K562 (cell line): ENCODE results near the gene CNIH3. TPM values are rescaled to one million over a fixed set of nuclear protein-coding genes. Genes with fewer than 3 reads are reported as not detected.

Experiments
- ATAC-seq: fragments of 200-7000 bp; cut with Tn5 transposase; 3 replicates; pipeline ENCODE4 v1.9.1; 2020; ENCODE audit warnings: moderate library complexity
- BruUV-seq: library from RNA; stranded (reverse); fragments of 400-500 nt; replicated peaks from 2 replicates; lab custom pipeline; 2021; lab: Mats Ljungman, UMichigan
- CTCF ChIA-PET: fragments of 300-600 bp; formaldehyde crosslinking; extraction: SDS; loops from one replicate; lab custom pipeline; 2021; ENCODE audit warnings: low intra/inter-chr PET ratio; lab: Yijun Ruan, JAX
- POLR2A ChIA-PET: fragments of 300-600, 350-650 bp; sonication (Branson Sonifier 250); formaldehyde crosslinking; extraction: SDS; loops from one replicate; lab custom pipeline; 2021; ENCODE audit warnings: antibody characterized with exemption, inconsistent platforms; lab: Yijun Ruan, JAX
- DNase-seq, 4 experiments: peaks; one replicate each; pipeline versions ENCODE4 v3.0.0 to v3.0.0-alpha.2; 2011 to 2018; ENCODE audit warnings: low spot score in 3 of 4, mixed read lengths in 3 of 4; ENCODE audit errors: extremely low read depth in 1 of 4
- FAIRE-seq: peaks from 2 replicates; lab custom pipeline; 2011; peaks lifted over from hg19 to GRCh38; lab: Jason Lieb, UNC
- H2AFZ ChIP-seq: 2 replicates; pipeline ENCODE4 v1.6.0; 2011; ENCODE audit warnings: low read depth, low read length, control low read depth, inconsistent platforms
- H3K27ac ChIP-seq: fragments of 200-600 bp; 3 replicates; pipeline ENCODE4 v1.8.0; 2011; ENCODE audit warnings: low read depth, mild to moderate bottlenecking, control low read depth, inconsistent platforms, low read length, moderate library complexity, mixed read lengths; ENCODE audit errors: extremely low read depth
- H3K27me3 ChIP-seq, 2 experiments: fragments of 300-600 bp in 1 of 2; 2 replicates in 1 of 2; 3 replicates in 1 of 2; pipeline versions ENCODE4 v1.6.0 to v1.8.0; 2011; ENCODE audit warnings: inconsistent platforms in 2 of 2, low read length in 2 of 2, mild to moderate bottlenecking in 1 of 2, mixed read lengths in 1 of 2, moderate library complexity in 1 of 2; ENCODE audit not compliant: control insufficient read depth in 2 of 2, insufficient read depth in 2 of 2
- H3K36me3 ChIP-seq: fragments of 300-600 bp; 3 replicates; pipeline ENCODE4 v1.8.0; 2011; ENCODE audit warnings: mild to moderate bottlenecking, low read length, inconsistent platforms; ENCODE audit not compliant: control insufficient read depth, insufficient read depth
- H3K4me1 ChIP-seq, 2 experiments: fragments of 200-600 bp in 1 of 2; replicated peaks in 1 of 2; 2 replicates in 1 of 2; 3 replicates in 1 of 2; pipeline versions ENCODE4 v1.5.1 to v1.8.0; 2011; ENCODE audit warnings: inconsistent platforms in 2 of 2, low read length in 2 of 2, mild to moderate bottlenecking in 1 of 2, mixed read lengths in 1 of 2, moderate library complexity in 1 of 2; ENCODE audit not compliant: control insufficient read depth in 2 of 2, insufficient read depth in 2 of 2
- H3K4me2 ChIP-seq: 2 replicates; pipeline ENCODE4 v1.6.1; 2011; ENCODE audit warnings: low read length, control low read depth, inconsistent platforms, mixed read lengths; ENCODE audit not compliant: insufficient read depth
- H3K4me3 ChIP-seq: fragments of 200-600 bp; sonication (generic), shearing (Covaris generic); 2 replicates; pipeline ENCODE4 v1.5.1; 2016; ENCODE audit warnings: control low read depth, inconsistent platforms
- H3K79me2 ChIP-seq: fragments of 200-600 bp; 3 replicates; pipeline ENCODE4 v1.8.0; 2011; ENCODE audit warnings: low read length, inconsistent platforms; ENCODE audit not compliant: control insufficient read depth, insufficient read depth
- H3K9ac ChIP-seq, 2 experiments: 2 replicates each; pipeline versions ENCODE4 v1.6.0 to v1.6.1; 2011; ENCODE audit warnings: low read depth in 2 of 2, low read length in 2 of 2, control low read depth in 1 of 2, inconsistent platforms in 1 of 2, mild to moderate bottlenecking in 1 of 2, mixed read lengths in 1 of 2; ENCODE audit not compliant: insufficient read depth in 1 of 2
- H3K9me1 ChIP-seq: one replicate; pipeline ENCODE4 v1.6.0; 2011; ENCODE audit warnings: inconsistent platforms, mild to moderate bottlenecking, low read length, moderate library complexity; ENCODE audit not compliant: control insufficient read depth, insufficient read depth
- H3K9me3 ChIP-seq: replicated peaks from 2 replicates; pipeline ENCODE4 v1.5.1; 2011; ENCODE audit warnings: low read depth, low read length, inconsistent platforms; ENCODE audit not compliant: control insufficient read depth, insufficient read depth
- H4K20me1 ChIP-seq: replicated peaks from 2 replicates; pipeline ENCODE4 v1.6.1; 2011; ENCODE audit warnings: low read length, inconsistent platforms, mixed read lengths; ENCODE audit not compliant: control insufficient read depth, insufficient read depth
- E2F4 ChIP-seq: sonication (generic); formaldehyde crosslinking; IDR thresholded peaks from 2 replicates; pipeline ENCODE4 v1.8.0; 2022; ENCODE audit warnings: mild to moderate bottlenecking, low read depth, missing genetic modification reagents
- FOXA1 ChIP-seq: fragments of 450-650 bp; IDR thresholded peaks from 2 replicates; pipeline ENCODE4 v1.6.1; 2016; ENCODE audit warnings: mild to moderate bottlenecking, borderline replicate concordance
- FOXJ2 ChIP-seq: fragments of 200-800 bp; sonication (Bioruptor generic); IDR thresholded peaks from 2 replicates; pipeline ENCODE4 v1.6.1; 2016; ENCODE audit warnings: missing genetic modification characterization, missing compliant biosample characterization
- GABPA ChIP-seq: fragments of 200-800 bp; sonication (Bioruptor generic); conservative IDR thresholded peaks from 2 replicates; pipeline ENCODE4 v1.6.1; 2016; ENCODE audit warnings: low read depth, missing genetic modification characterization, missing compliant biosample characterization
- GATAD2B ChIP-seq: fragments of 450-650 bp; IDR thresholded peaks from 2 replicates; pipeline ENCODE4 v1.6.1; 2017; ENCODE audit warnings: mild to moderate bottlenecking, borderline replicate concordance
- HDGF ChIP-seq: fragments of 450-650 bp; IDR thresholded peaks from 2 replicates; pipeline ENCODE4 v1.6.1; 2016
- HNRNPLL ChIP-seq: fragments of 200-400 bp; formaldehyde crosslinking; IDR thresholded peaks from 2 replicates; pipeline ENCODE4 v1.6.1; 2017; ENCODE audit warnings: low read length, low read depth, mild to moderate bottlenecking; ENCODE audit not compliant: poor library complexity, severe bottlenecking
- HSF4 ChIP-seq: fragments of 250-450 bp; sonication (Bioruptor Pico); IDR thresholded peaks from 2 replicates; pipeline ENCODE4 v2.1.2; 2022; ENCODE audit warnings: mild to moderate bottlenecking, moderate library complexity, borderline replicate concordance
- LEF1 ChIP-seq: fragments of 450-650 bp; IDR thresholded peaks from 2 replicates; pipeline ENCODE4 v1.6.1; 2016; ENCODE audit warnings: mild to moderate bottlenecking
- MAFG ChIP-seq: fragments of 450-650 bp; conservative IDR thresholded peaks from 2 replicates; pipeline ENCODE4 v1.6.1; 2016; ENCODE audit warnings: missing genetic modification characterization, missing compliant biosample characterization
- NR1H2 ChIP-seq: sonication (generic); formaldehyde crosslinking; IDR thresholded peaks from 2 replicates; pipeline ENCODE4 v1.4.0; 2020; ENCODE audit warnings: mild to moderate bottlenecking, missing genetic modification reagents
- PPARD ChIP-seq: fragments of 250-450 bp; sonication (Bioruptor Pico); IDR thresholded peaks from 2 replicates; pipeline ENCODE4 v1.8.0; 2022; ENCODE audit warnings: inconsistent platforms, mild to moderate bottlenecking, moderate library complexity
- ZC3H4 ChIP-seq: sonication (generic); formaldehyde crosslinking; IDR thresholded peaks from 2 replicates; pipeline ENCODE4 v1.9.0; 2021; ENCODE audit warnings: missing genetic modification reagents, borderline replicate concordance
- ZNF12 ChIP-seq: sonication (generic); formaldehyde crosslinking; IDR thresholded peaks from 2 replicates; pipeline ENCODE4 v1.4.0; 2020; ENCODE audit warnings: mild to moderate bottlenecking, missing genetic modification reagents
- ZNF24 ChIP-seq: fragments of 450-650 bp; IDR thresholded peaks from 2 replicates; pipeline ENCODE4 v1.6.1; 2016
- ZNF830 ChIP-seq: fragments of 250-450 bp; sonication (Bioruptor Pico); IDR thresholded peaks from 2 replicates; pipeline ENCODE4 v1.5.0; 2021; ENCODE audit warnings: mild to moderate bottlenecking
- WGBS: fragments of 100-300 bp; shearing (Covaris generic); methylation state at CpG from one replicate; pipeline ENCODE4 v1.1.6; 2016; ENCODE audit warnings: low coverage, mixed read lengths; ENCODE audit not compliant: insufficient coverage; ENCODE audit errors: missing lambda C conversion rate; 5-methylcytosine and 5-hydroxymethylcytosine counted together
- in situ Hi-C: fragments of 300-500 bp; cut with MboI; formaldehyde crosslinking; loops from 4 replicates; pipeline ENCODE4 v1.15.0; 2018; ENCODE audit warnings: inconsistent platforms, mixed read lengths
- intact Hi-C: fragments of 100-400 bp; cut with micrococcal nuclease; formaldehyde crosslinking; loops from 2 replicates; pipeline ENCODE4 v1.14.2; 2022
- polyA plus RNA-seq, 8 experiments: library from polyadenylated mRNA; depleted of rRNA in 4 of 8; stranded (reverse) in 5 of 8; unstranded in 3 of 8; fragments of >200 nt; fragmentation: Nextera tagmentation in 2 of 8; fragmentation: Illumina TruSeq in 1 of 8; extraction: Ambion mirVana in 2 of 8; extraction: Trizol in 1 of 8; gene quantifications; 2 replicates each; pipeline versions ENCODE4 v1.2.1 to v1.2.3, GENCODE V29; 2011 to 2014; ENCODE audit warnings: inconsistent platforms in 1 of 8, missing spikeins in 1 of 8
- total RNA-seq, 7 experiments: library from RNA; depleted of rRNA in 6 of 7; stranded (reverse); fragments of >200 nt in 6 of 7; fragmentation: Illumina TruSeq in 2 of 7; extraction: Trizol in 2 of 7; gene quantifications; 2 replicates each; pipeline versions ENCODE4 v1.2.1 to v1.2.3, GENCODE V29; 2011 to 2021; ENCODE audit warnings: low replicate concordance in 1 of 7
- TF ChIP-seq, protein P1 (sequence below), 3 experiments: IDR thresholded peaks in 2 of 3; conservative IDR thresholded peaks in 1 of 3; 2 replicates each; pipeline ENCODE4 v1.5.1; 2011 to 2012; ENCODE audit warnings: low read length in 3 of 3, mild to moderate bottlenecking in 3 of 3, control low read depth in 2 of 3, improper control_type of control experiment in 1 of 3, inconsistent platforms in 1 of 3, low read depth in 1 of 3, mixed read lengths in 1 of 3, moderate library complexity in 1 of 3; ENCODE audit not compliant: insufficient read depth in 2 of 3

The CNIH3 gene
- total and polyA plus RNA-seq, 9 of the 15 experiments (the other 6 are each of a cell fraction or from before 2014, with no cell fraction given), result 0.14 to 1.8 (median 0.79) TPM

GRCh38 chr1:224774378-224774777 lies 158.3 kb downstream of the CNIH3 start (continued):
- TF ChIP-seq, protein P1, sequence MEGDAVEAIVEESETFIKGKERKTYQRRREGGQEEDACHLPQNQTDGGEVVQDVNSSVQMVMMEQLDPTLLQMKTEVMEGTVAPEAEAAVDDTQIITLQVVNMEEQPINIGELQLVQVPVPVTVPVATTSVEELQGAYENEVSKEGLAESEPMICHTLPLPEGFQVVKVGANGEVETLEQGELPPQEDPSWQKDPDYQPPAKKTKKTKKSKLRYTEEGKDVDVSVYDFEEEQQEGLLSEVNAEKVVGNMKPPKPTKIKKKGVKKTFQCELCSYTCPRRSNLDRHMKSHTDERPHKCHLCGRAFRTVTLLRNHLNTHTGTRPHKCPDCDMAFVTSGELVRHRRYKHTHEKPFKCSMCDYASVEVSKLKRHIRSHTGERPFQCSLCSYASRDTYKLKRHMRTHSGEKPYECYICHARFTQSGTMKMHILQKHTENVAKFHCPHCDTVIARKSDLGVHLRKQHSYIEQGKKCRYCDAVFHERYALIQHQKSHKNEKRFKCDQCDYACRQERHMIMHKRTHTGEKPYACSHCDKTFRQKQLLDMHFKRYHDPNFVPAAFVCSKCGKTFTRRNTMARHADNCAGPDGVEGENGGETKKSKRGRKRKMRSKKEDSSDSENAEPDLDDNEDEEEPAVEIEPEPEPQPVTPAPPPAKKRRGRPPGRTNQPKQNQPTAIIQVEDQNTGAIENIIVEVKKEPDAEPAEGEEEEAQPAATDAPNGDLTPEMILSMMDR (IDR thresholded peaks at IDR 0.05 in 2 of 3, conservative IDR thresholded peaks at IDR 0.05 in 1 of 3; ENCODE audit: insufficient read depth in 2 of 3, low read depth in 1 of 3, low read length in 3 of 3), result peak; percentile 21 to 45 (median 41); a peak in 4 of 6 replicates
- no peak for TF ChIP-seq ZNF12 (CRISPR knock-in tag)

DNA sequence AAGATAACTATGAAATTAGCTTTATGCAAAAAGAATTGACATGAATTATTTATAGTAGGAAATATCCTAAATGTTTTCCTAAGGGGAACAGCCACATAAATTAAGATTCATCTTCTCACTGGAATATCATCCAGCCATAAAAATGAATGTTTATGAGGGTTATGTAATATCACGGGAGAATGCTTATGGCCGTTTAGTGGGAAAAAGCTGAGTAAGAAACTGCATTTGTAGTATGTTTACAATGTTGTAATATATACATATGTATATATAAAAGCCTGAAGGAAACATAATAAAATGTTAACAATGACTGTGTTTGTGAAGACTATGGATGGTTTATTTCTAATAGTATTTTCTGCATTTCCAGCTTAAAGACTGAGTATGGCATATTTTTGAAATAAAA lies 161.1 kb downstream of the CNIH3 start:
- no peak overlapping the region for H3K4me3 ChIP-seq
- H3K79me2 ChIP-seq, result no peaks in the 10 kb centered on the region
- H3K4me2 ChIP-seq, result no peak overlapping the region
- 0% methylated on average over 2 of the region's 2 CpGs for WGBS
- intact Hi-C loops (no loop called here), in situ Hi-C loops (no loop called here)
- TF ChIP-seq ZNF24, result no peak
- no peak for TF ChIP-seq NR1H2 (CRISPR knock-in tag)
- TF ChIP-seq FOXJ2 (tag), result no peak
- no peak for TF ChIP-seq HDGF
- no peak for TF ChIP-seq GATAD2B
- TF ChIP-seq ZNF830, result no peak
- TF ChIP-seq FOXA1, result no peak
- TF ChIP-seq LEF1, result no peak
- no peak for TF ChIP-seq E2F4 (CRISPR knock-in tag)
- no peak for TF ChIP-seq ZC3H4 (CRISPR knock-in tag)
- no peak for TF ChIP-seq MAFG (tag)
- no peak for TF ChIP-seq GABPA (tag)
- TF ChIP-seq HSF4, result no peak
- no peak for TF ChIP-seq PPARD
- no peak for TF ChIP-seq HNRNPLL
- H3K9ac ChIP-seq, result no peak overlapping the region
- no peaks in the 10 kb centered on the region for H4K20me1 ChIP-seq
- FAIRE-seq (no peak), ATAC-seq (no peak), DNase-seq (no peak)
- H3K27me3 ChIP-seq, result 0 out of 5 replicates have a peak, but pooled peaks cover 0 to 2% of the 10 kb centered on the region in 2 experiments
- no peaks in the 10 kb centered on the region for H3K9me1 ChIP-seq
- ChIA-PET CTCF (no interaction called here), POLR2A (interaction anchor here (1.6 kb wide), 1 partner anchor 9 kb away, joined by 4 read pairs; no protein-coding TSS in a partner anchor)
- no peak overlapping the region for H3K27ac ChIP-seq
- no peak overlapping the region for H2AFZ ChIP-seq
- no peaks in the 10 kb centered on the region for H3K9me3 ChIP-seq
- no peaks in the 10 kb centered on the region for H3K36me3 ChIP-seq
- BruUV-seq, result no TSS peak
- H3K4me1 ChIP-seq, result no peaks in the 10 kb centered on the region
